NOMO-1 (cell line): ENCODE measurements around the gene SUOX.
"Not testable (repeated sequence)": the region's sequence is repeated elsewhere in the genome, so short reads cannot be mapped to it uniquely, and the experiment has no call there.

Experiments used
- DNase-seq, 2 experiments: peaks; one replicate each; lab custom pipeline; 2025; ENCODE audit not compliant: unreplicated experiment in 2 of 2; lab: John Stamatoyannopoulos, UW

The SUOX gene

DNA sequence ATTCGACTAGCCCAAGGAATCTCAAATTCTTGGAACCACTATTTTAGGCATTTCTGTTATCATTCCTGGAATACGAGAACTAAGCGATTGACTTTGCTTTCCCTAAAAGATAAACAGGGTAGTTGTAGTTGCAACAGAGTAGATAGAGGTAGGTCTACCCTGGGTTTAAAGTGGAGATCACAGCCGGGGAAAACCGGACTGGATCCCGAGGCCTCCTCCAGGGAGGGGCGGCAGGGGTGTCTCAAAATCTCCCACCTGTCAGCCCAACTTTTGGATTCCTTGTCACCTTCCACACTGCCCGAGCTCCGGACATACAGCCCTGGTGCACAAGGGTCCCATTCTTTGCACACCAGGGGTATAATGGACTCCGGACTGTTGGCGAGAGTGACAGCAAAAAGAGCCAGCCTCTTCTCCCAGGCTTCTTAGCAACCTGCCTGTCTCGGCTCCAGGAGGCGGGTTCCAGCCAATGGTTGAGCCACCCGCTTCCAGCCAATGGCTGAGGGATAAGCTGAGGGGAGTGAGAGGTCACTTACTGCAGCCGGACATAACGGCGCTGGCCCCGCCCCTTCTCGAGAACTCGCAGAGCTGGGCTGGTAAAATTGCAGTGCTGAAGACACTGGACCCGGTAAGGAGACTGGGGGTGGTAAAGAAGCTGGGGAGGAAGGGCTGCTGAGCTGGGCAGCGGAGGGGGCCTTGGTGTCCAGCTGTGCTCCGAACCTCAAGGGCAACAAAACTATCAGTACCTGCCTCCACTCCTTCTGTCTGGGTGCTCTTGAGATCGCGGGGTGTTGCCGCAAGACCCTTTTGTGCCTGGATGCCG lies at the start of gene SUOX:
Gene SUOX (plus strand): TSS at position 562 of the 820 bp plus-strand sequence. CDS start 4,946 bp downstream, outside the sequence.
- peak; percentile 90 to 97 for DNase-seq

DNA sequence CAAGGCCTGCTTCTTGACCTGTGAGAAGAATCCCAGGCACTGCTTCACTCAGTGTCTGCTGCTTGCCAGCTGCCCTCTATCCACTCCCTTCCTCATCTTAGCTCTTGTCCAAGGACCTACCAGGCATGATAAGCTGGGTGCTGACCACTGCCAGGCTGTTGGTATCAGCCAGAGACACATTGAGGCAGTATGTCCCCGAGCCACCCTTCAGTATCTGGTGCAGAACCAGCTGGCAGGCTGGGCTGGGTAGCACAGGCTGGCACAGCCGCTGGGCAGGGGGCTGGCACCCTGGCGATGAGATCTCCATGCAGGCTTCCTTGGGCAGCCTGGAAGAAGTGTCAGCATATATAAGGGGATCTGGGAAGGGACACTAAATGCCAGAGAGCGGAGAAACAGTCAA lies 41.7 kb upstream of the SUOX start:
- DNase-seq: no peak

DNA sequence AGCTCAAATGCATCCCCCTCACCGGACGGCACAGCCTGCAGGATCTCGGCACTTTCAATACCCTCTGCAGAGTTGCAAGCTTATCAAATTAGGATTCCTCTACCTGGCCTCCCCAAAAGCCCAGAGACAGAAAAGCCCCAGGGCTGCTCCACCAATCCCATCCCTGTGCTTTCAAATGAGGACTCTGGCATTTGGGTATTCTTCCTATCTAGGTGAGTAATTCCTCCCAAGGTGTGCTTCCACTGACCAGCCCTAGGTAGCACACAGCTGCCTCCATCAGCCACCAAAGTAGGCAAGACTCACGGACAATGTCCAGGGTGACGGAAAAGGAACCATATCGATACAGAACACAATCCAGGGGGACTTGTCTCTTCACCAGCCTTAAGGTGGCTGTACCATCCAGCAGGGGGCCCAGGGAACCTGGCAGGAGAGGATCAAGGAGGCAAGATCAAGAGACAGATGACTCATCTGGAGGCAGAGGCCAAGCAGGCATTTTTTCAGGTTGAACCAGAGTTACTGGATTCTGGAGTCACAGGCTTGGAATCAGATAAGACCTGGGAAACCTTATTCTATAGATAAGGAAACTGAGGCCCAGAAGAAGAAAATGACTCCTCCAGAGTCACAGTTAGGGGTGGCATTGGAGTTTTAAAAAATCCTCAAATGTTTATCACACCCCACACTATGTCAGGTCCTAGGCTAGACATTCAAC lies 41.1 kb upstream of the SUOX start:
- DNase-seq: no peak

DNA sequence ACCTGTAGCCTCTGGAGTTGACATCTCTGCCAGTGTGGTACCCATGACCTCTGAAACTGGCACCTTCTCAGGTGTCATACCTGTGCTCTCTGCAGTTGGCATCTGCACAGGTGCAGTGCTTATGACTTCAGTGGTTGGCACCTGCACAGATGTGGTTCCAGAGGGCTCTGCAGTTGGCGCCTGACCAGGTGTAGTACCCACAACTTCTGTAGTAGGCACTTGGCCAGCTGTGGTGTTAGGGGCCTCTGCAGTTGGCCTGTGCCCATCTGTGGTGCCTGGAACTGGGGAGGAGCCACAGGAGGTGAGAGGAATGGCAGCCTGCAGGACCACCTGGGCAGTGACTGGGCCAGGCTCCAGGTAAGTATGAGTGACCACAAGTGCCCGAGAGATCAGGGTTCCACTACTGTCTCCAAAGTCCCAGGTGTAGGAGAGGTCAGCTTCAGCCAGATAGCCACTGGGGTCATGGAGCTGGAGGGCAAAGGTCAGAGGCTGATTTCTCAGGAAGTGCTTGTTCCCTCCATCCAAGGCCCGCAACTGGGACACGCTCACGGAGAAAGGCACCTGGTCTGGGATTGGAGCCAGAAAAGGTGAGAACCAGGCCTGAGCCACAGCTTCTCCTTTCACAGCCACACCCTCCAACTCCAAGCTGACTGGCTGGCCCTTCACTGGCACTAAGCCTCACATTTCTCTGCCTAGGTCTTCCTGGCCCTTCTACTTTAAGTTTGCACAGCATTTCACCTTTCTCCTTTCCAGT lies 39.8 kb upstream of the SUOX start:
- no peak for DNase-seq

DNA sequence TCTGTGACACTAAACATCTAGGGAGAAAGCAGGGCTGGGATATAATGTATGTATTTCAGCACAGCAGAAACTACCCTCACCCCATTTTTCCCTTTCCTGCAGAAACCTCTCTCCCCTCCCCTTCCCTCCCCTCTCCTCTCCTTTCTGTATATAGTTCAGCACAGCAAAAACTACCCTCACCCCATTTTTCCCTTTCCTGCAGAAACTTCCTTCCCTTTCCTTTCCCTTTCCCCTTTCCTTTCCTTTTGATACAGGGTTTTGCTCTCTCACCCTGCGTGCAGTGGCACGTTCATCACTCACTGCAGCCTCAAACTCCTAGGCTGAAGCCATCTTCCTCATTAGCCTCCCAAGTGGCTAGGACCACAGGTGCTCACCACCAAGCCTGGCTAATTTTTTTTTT lies 33.3 kb upstream of the SUOX start:
- DNase-seq: no peak

DNA sequence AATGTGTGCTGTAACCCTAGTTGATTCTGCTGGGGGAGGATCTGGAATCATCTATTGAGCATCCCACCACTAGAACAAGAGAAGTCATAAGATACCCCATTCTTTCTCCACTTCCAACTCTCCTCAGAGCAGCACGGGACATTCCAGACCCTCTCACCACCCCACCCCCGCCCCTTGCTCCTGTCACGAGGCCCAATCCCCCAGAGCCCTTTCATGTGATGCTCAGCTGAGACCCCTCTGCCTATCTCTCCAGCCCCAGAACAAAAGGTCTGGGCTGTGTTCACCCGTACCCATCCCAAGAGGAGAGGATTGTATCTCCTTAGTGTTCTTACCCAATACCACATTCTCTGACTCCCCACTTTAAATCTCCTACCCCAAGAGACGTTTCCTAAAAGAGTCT lies 31.8 kb upstream of the SUOX start:
- no peak for DNase-seq

DNA sequence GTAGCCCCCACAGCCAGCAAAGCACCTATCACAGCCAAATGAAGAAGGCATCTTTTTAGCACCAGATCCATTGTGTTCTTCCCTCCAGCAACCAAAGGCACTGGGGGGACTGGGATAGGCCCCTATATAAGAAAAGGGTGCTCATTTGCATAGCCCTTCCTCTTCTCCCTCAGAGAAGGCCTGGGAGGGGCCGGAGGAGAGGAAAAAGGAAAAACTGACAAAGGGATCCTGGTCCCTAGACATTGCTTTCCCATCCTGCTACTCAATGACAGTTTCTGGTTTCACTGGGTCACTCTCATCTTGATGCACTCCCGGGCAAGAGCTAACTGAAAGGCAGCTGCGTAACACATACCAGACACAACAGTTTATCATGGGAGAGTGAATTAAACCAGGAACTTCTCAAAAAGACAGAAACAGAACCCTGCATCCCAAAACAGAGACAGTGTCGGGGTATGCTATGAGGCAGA lies 31.1 kb upstream of the SUOX start, which contains the start of gene PMEL:
Gene PMEL (minus strand): TSS at position 102 of the 467 bp plus-strand sequence. CDS start 31 bp downstream, at position 71.
- DNase-seq: peak in 1 of 2 experiments; percentile 30

DNA sequence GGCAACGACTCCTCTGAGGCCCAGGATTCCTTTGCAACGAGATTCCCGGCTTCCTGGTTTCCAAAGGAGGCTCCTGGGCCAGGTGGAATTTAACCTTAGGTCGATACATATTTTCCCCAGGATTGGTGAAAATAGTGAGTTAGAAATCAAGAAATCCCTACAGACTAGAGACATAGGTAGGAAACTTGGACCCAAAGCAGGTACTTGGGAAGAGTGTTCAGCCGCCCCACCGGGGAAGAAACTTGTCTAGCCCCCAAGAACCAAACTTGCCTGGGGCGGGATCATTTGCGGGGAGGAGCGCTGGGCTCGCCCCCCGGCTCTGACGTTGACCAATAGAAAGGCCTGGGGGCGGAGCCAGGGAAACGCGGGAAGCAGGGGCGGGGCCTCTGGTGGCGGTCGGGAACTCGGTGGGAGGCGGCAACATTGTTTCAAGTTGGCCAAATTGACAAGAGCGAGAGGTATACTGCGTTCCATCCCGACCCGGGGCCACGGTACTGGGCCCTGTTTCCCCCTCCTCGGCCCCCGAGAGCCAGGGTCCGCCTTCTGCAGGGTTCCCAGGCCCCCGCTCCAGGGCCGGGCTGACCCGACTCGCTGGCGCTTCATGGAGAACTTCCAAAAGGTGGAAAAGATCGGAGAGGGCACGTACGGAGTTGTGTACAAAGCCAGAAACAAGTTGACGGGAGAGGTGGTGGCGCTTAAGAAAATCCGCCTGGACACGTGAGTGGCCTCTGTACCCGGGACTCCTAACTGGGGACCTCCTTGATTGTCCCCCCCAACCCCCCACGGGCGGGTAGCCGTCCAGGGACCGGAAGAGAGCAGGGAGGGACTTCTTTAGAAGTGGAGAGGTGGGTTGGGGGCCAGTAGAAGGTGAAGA lies 30.4 kb upstream of the SUOX start, which contains the start of gene CDK2:
Gene CDK2 (plus strand): TSS at position 423 of the 874 bp plus-strand sequence. CDS start 179 bp downstream, at position 602.
- DNase-seq: peak; percentile 77 to 87

DNA sequence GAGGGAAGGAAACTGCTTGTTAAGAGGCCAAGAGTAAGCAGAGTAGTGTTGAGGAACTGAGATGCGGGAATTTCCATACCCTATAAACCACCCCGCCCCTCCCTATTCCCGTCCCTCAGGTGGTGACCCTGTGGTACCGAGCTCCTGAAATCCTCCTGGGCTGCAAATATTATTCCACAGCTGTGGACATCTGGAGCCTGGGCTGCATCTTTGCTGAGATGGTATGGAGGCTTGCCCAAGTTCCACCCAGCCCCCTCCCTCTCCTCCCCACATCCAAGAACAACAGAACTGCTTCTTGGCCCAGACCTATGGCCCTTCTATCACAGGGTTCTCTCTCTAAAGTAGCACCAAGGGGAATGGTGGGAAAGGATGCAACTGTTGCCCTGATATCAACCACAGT lies 27.7 kb upstream of the SUOX start:
- DNase-seq: no peak

DNA sequence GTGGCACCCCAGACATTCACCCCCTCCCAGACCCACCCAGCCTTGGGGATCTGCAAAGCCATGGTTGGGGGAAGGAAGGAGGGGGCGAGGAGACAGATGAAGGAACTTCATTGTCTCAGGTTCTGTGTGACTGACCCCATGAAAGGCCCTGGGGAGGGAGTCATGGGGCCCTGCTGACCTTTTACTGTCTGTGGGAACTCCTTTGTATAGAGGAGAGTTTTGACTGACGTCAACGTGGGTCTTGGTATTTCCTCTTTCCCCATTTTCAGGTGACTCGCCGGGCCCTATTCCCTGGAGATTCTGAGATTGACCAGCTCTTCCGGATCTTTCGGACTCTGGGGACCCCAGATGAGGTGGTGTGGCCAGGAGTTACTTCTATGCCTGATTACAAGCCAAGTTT lies 26.3 kb upstream of the SUOX start:
- no peak for DNase-seq

DNA sequence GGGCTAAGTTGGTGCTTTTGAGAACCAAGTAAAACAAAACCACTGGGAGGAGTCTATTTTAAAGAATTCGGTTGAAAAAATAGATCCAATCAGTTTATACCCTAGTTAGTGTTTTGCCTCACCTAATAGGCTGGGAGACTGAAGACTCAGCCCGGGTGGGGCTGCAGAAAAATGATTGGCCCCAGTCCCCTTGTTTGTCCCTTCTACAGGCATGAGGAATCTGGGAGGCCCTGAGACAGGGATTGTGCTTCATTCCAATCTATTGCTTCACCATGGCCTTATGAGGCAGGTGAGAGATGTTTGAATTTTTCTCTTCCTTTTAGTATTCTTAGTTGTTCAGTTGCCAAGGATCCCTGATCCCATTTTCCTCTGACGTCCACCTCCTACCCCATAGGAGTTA lies 25.0 kb upstream of the SUOX start:
- no peak for DNase-seq

DNA sequence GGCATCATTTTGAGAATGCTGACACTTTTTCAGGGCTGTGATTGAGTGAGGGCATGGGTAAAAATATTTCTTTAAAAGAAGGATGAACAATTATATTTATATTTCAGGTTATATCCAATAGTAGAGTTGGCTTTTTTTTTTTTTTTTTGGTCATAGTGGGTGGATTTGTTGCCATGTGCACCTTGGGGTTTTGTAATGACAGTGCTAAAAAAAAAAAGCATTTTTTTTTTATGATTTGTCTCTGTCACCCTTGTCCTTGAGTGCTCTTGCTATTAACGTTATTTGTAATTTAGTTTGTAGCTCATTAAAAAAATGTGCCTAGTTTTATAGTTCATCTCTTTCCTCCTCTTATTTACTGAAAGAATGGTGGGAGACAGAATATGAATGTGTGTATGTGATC lies 24.6 kb upstream of the SUOX start:
- DNase-seq: no peak

DNA sequence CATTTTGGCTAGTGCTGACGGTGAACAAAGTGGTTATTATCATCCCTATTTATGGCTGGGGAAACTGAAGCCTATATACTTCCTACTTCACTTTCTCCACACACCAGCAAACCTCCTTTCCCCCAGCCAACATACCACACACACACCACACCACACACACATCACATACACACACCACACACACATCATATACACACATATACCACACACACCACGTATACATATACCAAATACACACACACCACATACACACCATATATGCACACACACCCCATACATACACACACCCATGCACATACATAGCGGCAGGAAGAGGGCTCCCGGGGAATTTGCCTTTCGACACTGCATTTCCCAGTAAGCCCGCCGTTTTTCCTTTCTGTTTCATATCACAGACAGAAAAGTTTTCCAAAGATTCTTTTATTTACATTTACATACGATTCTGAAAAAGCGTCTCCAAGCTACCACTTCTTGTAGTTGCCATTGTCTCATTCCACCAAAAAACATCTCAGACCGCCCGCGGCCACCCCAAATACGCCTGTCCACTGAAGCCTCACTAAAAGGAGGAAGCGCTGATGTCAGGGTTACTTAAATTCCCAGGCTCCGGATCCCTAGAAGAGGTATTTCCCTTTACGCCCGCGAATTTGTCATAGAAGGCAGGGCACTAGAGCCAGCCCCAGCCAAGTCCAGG lies 24.0 kb upstream of the SUOX start:
- no peak for DNase-seq

DNA sequence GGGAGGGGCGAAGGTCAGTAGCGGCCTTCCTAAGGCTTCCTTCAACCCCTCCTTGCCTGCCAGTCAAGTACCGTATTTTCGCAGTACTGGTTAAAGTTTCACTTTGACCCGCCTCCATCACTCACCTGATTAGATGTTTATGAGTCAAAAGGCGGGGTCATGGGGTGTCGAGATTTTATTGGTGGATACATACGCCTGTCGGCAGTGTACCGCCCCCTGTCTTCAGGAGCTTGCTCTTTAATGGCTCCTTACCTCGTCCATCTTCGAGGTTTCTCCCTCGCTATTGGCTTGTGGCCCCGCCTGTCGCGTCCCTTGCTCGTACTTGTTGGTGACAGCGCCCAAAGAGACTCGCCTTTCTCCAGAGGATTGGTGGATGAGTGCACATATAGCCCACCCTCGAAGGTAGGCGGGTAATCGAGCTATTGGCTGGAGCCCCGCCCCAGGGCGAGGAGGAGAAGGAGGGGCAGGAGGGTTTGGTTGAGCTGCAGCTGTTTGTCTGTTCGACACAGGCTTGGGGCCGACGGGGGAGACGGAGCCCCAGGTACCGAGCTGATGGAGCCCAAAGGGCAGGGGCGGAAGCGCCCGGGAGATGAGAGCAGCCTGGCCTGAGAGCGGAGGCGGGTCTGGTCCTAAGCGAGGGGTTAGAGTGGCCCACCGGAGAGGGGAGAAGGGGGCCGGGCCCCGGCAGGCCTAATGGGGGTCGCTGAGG lies 23.3 kb upstream of the SUOX start, which contains the start of gene RAB5B:
Gene RAB5B (plus strand): TSS at position 480 of the 709 bp plus-strand sequence. CDS start 12,883 bp downstream, outside the sequence.
- peak; percentile 100 for DNase-seq

DNA sequence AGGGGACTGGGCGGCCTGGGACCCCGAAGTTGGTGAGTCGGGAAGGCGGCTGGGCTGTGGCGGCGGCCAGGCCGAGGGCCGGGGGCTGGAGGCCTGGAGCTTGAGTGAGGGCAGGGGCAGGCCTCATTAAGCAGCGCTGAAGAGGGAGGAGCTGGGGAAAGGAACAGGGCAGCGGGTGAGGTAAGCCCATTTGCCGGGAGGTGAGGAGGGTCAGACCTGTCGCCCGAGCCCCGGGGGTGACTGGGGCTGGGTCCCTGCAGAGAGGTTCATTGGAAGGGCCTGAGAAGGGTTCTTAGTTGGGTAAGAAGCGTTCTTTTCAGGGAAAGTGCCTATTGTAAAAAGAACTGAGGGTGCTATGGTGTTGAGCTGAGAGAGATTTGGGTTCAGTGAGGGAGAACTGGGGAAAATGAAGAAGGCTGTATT lies 22.8 kb upstream of the SUOX start:
- peak; percentile 30 to 51 for DNase-seq

DNA sequence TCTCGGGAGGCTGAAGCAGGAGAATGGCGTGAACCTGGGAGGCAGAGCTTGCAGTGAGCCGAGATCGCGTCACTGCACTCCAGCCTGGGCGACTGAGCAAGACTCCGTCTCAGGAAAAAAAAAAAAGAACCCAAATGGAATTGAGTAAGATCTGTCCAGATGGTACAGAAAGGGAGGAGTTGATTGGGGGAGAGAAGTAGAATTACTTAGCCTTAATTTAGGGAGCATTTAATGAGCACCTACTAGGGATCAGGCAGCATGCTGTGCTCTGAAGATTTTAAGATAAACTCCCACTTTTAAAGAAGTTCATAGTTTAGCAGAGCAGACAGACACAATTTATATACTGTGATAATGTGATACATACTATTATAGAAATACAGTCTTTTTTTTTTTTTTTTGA lies 18.7 kb upstream of the SUOX start:
- DNase-seq: no peak

DNA sequence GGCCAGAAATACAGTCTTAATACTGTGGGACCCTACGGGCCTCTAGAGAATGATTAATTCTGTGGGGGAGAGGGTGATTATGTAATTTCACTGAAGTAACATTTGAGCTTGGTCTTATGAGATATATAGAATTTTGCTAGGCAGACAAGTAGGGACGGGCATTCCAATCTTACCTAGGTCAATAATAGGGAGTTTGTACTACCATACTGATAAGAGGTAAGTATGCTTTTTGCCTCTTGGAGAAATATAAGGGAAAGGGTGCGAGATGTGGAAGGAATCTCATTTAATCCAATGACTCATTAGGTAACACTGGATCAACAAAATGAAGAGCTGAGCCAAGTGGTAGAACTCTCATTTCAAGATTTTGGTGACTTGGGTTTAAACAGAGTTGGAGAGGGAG lies 18.0 kb upstream of the SUOX start:
- no peak for DNase-seq

DNA sequence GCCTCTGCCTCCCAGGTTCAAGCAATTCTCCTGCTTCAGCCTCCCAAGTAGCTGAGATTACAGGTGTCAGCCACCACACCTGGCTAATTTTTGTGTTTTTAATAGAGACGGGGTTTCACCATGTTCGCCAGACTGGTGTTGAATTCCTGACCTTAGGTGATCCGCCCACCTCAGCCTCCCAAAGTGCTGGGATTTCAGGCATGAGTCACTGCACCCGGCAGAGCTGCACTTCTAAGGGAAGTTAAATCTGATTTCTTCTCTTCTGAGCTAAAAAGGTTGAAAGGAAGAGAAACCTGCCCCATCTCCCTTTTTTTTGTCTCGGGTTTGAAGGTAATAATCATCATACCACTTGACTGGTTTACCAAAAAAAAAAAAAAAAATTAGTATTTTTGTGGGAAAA lies 15.2 kb upstream of the SUOX start:
- DNase-seq: not testable (repeated sequence)
